ENCODE data around the gene TRIM31. TPM values are rescaled to one million over a fixed set of nuclear protein-coding genes. Genes with fewer than 3 reads are reported as not detected.

The TRIM31 gene
- total RNA-seq, 1 donor from 2014 or later: not detected

DNA sequence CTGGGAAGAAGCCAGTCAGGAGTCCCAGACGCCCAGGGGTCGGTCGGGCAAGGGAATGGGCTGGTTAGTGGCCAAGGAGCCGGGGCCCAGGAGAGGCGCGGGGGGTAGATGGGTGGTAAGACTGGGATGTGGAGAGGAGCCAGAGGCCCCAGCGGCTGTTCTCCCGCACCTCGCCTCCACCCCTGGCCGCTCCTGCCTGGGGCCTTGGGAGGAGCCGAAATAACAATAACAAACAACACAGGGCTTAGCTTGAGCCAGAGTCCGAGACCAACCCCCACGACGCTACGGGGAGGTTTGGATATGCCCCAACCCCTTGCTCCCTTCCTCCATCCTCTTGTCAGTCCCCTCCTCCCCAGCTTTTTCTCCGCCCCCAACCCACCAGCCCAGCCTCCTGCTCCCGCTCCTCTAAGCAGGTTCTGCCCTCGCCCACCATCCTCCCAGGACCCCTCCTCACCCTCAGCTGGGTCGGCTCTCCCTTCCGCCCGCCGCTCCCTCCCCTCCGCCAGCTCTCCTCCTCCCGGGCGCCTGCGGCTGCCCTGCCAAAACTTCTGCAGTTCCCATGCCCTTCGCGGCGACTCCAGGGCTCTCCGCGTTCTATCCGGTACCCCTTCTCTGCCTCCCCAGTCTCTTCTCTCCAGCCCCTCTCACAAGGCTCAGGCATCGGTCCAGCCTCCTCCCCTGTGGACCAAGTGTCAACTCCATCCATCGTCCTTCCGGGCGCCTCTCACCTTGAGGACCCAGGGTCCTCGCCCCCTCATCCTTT lies 38.4 kb downstream of the TRIM31 start:
- FAIRE-seq (no peak), DNase-seq (ENCODE audit: low read depth) (no peak)
- H3K9me3 ChIP-seq (ENCODE audit: insufficient read depth, low read depth, low read length): no peaks in the 10 kb centered on the region
- H2AFZ ChIP-seq (ENCODE audit: low read depth, low read length): peak overlapping the region; percentile 41
- no peak overlapping the region for H3K27ac ChIP-seq (ENCODE audit: low read depth, low read length)
- peak overlapping the region; percentile 3 for H3K4me3 ChIP-seq (ENCODE audit: insufficient read depth, low read depth, low read length)
- peaks cover 89% of the 10 kb centered on the region for H3K27me3 Mint-ChIP-seq (ENCODE audit: low read depth, unreplicated experiment)
- peak overlapping the region; percentile 74 for H3K4me2 ChIP-seq (ENCODE audit: low read length)
- H3K27ac Mint-ChIP-seq (ENCODE audit: unreplicated experiment): peak overlapping the region; percentile 9
- H3K36me3 ChIP-seq (ENCODE audit: insufficient read depth, low read length): no peaks in the 10 kb centered on the region
- peaks cover 16% of the 10 kb centered on the region for H3K4me1 Mint-ChIP-seq (ENCODE audit: low read depth, unreplicated experiment)
- H3K36me3 Mint-ChIP-seq (ENCODE audit: low read depth, unreplicated experiment): peaks cover 30% of the 10 kb centered on the region
- peaks cover 79% of the 10 kb centered on the region for H3K27me3 ChIP-seq (ENCODE audit: insufficient read depth, low read length)
- H3K9ac ChIP-seq (ENCODE audit: low read length): no peak overlapping the region
- peaks cover 10% of the 10 kb centered on the region for H3K4me1 ChIP-seq (ENCODE audit: insufficient read depth, low read length)
- H3K9me3 Mint-ChIP-seq (ENCODE audit: unreplicated experiment): peaks cover 11% of the 10 kb centered on the region
- peak overlapping the region; percentile 76 for H3K4me3 Mint-ChIP-seq (ENCODE audit: unreplicated experiment)
- H4K20me1 ChIP-seq (ENCODE audit: insufficient read depth, low read length): peaks cover 11% of the 10 kb centered on the region
- H3K79me2 ChIP-seq (ENCODE audit: insufficient read depth, low read length): no peaks in the 10 kb centered on the region
- TF ChIP-seq EZH2 (IDR thresholded peaks at IDR 0.05; ENCODE audit: insufficient read depth, low read length): peak; percentile 91
- TF ChIP-seq, protein P1, sequence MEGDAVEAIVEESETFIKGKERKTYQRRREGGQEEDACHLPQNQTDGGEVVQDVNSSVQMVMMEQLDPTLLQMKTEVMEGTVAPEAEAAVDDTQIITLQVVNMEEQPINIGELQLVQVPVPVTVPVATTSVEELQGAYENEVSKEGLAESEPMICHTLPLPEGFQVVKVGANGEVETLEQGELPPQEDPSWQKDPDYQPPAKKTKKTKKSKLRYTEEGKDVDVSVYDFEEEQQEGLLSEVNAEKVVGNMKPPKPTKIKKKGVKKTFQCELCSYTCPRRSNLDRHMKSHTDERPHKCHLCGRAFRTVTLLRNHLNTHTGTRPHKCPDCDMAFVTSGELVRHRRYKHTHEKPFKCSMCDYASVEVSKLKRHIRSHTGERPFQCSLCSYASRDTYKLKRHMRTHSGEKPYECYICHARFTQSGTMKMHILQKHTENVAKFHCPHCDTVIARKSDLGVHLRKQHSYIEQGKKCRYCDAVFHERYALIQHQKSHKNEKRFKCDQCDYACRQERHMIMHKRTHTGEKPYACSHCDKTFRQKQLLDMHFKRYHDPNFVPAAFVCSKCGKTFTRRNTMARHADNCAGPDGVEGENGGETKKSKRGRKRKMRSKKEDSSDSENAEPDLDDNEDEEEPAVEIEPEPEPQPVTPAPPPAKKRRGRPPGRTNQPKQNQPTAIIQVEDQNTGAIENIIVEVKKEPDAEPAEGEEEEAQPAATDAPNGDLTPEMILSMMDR (IDR thresholded peaks at IDR 0.05; ENCODE audit: insufficient read depth, low read depth, low read length): no peak

DNA sequence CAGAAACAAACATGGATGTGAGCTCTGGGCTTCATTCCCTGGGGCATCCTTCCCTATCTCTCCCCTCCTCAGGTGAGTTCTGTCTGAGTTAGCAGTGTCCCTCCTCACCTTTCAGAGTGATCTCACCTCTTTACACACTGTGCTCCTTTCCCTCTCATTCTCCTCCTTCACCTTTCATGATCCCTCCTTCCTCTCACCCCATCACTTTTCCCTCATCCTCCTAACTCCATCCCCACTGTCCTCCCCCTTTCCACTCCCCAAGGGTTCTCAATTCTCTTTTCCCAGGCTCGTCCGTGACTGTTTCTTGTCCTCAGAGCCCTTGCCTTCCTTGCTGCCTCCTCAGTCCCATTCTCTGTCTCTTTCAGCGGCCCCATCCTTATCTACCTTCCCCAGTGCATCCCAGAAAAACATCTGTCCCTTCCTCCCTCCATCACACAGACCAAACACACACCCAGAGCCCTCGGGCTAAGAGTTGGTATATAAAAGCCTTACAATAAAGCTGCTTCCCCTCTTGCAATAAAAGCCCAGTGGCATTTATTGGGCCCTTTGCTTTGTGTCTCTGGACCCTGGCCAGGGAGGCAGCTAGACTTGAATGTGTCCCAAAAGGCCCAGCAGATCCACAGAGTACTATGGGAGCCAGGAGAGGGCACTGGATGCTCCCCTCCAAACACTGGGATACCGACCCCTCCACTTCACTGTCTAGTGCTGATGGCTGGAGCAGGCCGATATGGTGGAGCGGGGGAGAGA lies 39.2 kb downstream of the TRIM31 start:
- Histone ChIP-seq H3K4me1 (ENCODE audit: insufficient read depth, low read length) (peaks cover 10% of the 10 kb centered on the region), H3K27ac (ENCODE audit: low read depth, low read length) (no peak overlapping the region), H2AFZ (ENCODE audit: low read depth, low read length) (no peak overlapping the region), H3K9me3 (ENCODE audit: insufficient read depth, low read depth, low read length) (no peaks in the 10 kb centered on the region), H3K36me3 (ENCODE audit: insufficient read depth, low read length) (no peaks in the 10 kb centered on the region), H3K4me3 (ENCODE audit: insufficient read depth, low read depth, low read length) (no peak overlapping the region), H3K79me2 (ENCODE audit: insufficient read depth, low read length) (no peaks in the 10 kb centered on the region), H3K27me3 (ENCODE audit: insufficient read depth, low read length) (peaks cover 72% of the 10 kb centered on the region), H3K4me2 (ENCODE audit: low read length) (peak overlapping the region; percentile 74), H4K20me1 (ENCODE audit: insufficient read depth, low read length) (peaks cover 11% of the 10 kb centered on the region), H3K9ac (ENCODE audit: low read length) (no peak overlapping the region)
- Mint-ChIP-seq H3K36me3 (ENCODE audit: low read depth, unreplicated experiment) (peaks cover 30% of the 10 kb centered on the region), H3K4me1 (ENCODE audit: low read depth, unreplicated experiment) (peaks cover 16% of the 10 kb centered on the region), H3K9me3 (ENCODE audit: unreplicated experiment) (peaks cover 9% of the 10 kb centered on the region), H3K27me3 (ENCODE audit: low read depth, unreplicated experiment) (peaks cover 81% of the 10 kb centered on the region), H3K4me3 (ENCODE audit: unreplicated experiment) (peak overlapping the region; percentile 36), H3K27ac (ENCODE audit: unreplicated experiment) (no peak overlapping the region)
- FAIRE-seq: no peak
- DNase-seq (ENCODE audit: low read depth): no peak
- TF ChIP-seq EZH2 (IDR thresholded peaks at IDR 0.05; ENCODE audit: insufficient read depth, low read length): no peak
- TF ChIP-seq, protein P1 (IDR thresholded peaks at IDR 0.05; ENCODE audit: insufficient read depth, low read depth, low read length): no peak

All from astrocyte (in vitro differentiated cells and primary cell).